SIG-M5 treated with dmso at 0.1 percent for 504 hours (cell line): Measurements from ENCODE around the gene CYP3A4.
"Not testable (repeated sequence)": the region's sequence is repeated elsewhere in the genome, so short reads cannot be mapped to it uniquely, and the experiment has no call there.

Experiments used
- DNase-seq: peaks from one replicate; lab custom pipeline; 2025; ENCODE audit not compliant: unreplicated experiment; lab: John Stamatoyannopoulos, UW

Gene CYP3A4

DNA sequence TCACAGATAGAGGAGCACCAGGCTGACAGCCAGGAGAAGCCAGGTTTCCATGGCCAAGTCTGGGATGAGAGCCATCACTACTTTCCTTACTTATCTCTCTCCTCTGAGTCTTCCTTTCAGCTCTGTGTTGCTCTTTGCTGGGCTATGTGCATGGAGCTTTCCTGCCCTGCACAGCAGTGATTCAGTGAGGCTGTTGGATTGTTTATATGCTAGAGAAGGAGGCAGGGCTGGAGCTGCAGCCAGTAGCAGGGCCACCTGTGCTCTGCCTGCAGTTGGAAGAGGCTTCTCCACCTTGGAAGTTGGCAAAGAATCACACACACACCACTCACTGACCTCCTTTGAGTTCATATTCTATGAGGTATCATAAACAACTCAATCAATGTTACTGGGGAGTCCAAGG is at the start of gene CYP3A4:
Gene CYP3A4, minus strand, starts transcription at position 178 of the 400 bp plus-strand sequence. Its CDS starts 103 bp downstream, at position 75.
- no peak for DNase-seq

DNA sequence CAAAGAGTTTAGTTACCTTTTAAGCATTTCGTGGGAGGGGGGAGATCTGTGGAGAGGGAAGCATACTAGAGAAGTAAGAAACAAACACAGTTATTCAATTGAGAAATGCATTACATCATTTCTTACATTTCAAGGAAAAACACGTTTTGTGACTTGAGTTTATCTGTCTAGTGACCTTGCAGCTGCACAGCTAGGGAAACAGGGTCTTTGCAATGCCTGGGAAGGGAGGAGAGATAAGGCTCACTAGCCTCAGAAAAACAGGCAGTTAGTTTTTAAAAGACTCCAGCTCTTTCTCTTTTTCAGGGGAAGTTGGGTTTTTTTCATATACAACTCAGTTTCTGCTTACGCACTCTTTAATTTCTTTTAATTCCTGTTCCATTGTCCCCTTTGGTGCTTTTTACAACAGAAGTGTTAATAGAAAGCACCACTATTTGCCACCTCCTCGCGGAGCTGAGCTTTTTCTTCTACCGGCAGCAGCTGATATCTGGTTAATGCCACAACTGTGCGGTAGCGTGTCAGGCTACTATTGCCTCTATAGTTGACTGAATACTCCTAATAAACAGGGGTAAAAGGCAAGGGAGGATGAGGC is 49.4 kb upstream of the CYP3A4 start:
- no peak for DNase-seq

DNA sequence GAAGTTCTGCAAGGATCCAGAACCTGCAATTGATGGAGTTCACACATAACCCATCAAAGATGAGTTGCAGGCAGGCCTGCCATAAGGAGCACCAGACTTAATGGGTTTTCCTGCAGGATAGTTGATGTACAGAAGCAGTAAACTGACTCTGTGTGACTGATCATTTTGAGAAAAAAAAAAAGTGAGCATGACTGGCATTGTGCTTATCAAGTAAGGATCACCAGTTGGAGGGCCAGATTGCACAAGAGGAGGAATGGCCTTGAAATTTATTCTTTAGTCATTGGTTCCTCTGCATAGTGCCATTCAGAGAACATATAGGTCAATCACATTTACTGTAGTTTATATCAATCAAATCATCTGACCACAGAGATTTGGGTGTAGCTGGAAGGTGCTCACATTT is 47.6 kb upstream of the CYP3A4 start:
- no peak for DNase-seq

DNA sequence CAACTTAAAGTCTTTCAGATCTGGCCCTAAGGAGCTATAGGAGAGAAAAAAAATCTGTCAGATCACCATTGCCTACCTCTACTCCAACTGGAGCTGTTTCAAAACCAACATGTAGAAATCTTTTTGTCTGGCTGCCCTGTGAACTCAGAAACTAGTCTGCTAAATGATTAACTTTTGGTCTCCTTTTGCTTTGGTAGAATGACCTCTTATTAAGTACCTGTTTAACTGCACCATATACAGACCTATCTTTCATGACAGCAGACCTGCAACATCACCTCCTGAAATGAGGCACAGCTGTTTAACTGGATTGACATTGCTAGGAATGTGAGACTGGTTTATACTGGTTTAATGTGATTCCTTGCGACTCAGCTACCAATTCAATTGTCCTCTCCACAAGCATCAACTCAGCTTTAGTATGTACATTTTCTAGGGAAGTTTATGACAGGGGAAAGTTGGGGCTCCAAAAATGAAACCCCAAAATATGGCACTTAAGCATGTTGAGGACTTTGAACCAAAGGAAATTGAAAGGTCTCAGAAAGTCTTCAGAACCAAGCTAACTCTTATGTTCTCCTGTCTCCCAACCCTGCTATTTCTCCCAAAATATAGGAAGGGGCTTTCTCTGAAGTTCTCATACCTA is 45.7 kb upstream of the CYP3A4 start:
- no peak for DNase-seq

DNA sequence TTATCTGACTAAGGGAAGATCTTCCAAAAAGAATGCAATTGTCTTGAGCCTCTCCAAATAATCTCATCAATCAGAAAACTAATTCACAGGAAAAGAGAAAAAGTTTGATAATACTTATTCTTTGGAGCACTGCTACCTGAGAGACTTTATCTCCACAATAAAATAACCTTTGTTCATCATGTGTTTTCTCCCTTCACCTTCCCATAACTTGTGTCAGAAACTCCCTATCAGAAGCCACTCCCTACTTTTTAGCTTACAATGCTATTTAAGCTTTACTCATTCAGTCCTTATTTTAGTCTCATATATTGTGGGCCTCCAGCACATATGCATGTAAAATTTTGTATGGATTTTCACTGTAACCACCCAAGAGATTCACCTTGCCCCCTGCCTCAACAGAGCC is 44.8 kb upstream of the CYP3A4 start:
- DNase-seq = no peak

DNA sequence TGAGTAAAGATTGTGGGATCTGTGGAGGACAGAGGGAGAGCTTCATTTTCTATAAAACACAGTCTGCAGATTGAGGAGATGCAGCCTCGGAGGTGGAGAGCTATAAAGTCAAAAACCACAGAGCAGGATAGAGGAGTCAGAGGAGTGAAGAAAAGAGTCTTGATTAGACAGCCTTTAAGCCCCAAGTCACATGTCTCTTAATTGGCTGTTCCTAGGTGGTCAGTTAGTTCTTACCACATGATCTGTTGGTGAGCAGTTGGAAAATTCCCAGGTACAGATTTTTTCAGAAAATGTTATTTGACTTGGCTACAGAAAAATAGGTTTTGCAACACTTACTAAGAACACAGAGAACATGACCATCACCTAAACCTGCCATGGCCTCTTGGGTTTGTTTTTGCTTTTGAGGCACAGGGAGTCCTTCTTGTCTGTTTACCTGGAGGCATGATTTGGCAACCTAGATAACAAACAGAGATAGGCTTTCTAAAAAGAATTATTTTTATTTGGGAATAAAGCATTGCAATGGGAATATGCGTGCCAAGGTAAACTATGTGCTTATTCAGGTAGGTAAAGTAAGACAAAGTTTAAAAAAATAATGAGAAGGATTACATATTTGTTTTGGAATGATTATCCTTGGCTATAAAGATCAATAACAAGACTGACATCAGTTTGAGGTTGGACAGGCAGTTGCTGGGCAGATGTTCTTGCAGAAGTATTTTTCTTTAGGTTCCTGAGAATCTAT is 43.2 kb upstream of the CYP3A4 start:
- no peak for DNase-seq

DNA sequence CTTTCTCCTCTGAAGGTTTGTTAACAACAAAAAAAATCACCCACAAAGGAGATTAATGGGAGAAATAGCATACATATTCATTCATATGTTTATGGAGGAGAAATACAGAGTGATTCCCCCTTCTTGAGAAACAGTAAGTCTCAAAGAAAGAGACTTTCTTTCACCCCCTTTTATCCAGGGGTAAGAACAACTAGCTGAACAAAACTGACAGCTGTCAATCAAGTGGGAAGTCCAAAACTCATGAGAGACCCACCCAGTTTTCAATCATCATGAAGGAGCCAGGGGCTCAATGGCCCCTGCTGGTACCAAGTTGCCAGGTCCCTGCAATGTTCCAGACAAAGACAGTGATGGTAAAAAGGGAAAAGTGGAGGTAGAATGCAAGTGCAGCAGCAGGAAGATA is 41.9 kb upstream of the CYP3A4 start:
- no peak for DNase-seq

DNA sequence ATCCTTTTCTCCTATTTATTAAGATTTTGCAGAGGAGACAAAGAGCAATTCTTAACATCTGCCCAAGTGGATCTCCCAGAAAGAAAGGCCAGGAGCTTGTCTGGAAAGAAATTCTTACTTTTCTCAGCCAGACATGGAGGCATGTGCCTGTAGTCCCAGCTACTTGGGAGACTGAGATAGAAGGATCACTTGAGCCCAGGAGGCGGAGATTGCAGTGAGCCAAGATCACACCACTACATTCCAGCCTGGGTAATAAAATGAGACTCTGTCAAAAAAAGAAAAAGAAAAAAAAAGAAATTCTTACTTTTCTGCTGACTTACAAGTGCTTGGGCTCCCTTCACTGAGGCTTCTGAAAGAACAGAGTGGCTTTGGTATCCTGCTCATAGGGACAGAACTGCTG is 41.5 kb upstream of the CYP3A4 start:
- no peak for DNase-seq

DNA sequence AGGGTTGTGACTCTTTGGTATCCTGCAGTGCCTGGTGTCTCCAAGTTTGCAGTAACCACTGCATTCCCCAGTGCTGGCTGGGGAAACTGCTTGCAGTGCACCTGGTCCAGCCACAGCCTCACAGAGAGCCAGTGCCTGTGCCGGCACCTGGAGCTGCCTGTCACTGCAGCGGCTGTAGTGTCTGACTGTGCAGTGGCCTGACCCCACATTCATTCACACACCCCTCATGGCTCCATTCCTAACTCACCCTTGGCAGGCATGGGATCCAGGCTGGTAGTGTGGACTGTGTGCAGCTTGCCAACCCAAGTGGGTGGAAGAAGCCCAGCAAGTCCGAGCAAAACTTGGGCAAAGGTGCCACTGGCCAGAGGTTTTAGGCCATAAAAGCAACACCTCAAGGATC is 40.1 kb upstream of the CYP3A4 start:
- no peak for DNase-seq

DNA sequence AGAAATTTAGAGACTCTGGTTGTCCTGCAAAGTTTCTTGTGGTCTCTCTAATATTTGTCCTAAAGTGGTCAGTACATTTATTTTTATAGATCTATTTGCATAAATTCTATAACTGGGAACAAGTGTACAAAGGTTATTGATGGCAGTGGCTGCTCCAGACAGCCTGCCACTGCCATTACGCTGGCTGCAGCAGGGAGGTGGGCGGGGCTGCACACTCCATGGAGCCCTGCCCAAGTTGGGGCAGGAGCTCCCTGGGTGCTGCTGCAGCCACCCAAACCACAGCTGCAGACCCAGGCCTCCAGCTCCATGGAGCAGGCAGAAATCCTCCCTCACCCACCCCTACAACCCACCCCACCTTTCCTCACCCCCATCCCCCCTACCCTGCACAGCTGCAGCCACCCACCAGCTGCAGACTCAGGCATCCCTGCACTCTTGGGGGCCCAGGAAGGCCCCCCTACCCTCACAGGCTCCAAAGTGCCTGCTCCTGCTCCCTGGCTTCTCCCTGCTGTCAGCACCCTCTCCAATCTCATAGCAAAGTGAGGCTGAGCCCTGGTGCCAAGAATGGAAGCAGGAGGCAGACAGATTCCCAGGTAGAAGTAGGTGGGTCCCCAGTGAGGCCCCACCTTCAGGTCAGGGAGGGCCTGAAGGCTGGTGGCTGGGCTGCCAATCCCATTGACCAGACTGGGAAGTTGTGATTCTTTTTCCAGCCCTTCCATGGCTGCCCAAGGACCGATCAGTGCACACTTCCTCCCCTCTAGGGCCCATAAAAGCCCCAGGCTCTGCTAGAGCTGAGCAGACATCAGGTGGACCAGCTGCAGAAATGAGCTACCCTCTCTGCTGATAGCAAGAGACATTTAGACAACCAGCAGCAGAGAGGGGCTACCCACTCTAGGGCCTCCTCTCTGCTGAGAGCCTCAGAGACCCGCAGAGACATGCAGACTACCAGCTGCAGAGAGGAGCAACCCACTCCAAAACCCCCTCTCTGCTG is 39.0 kb upstream of the CYP3A4 start:
- no peak for DNase-seq

DNA sequence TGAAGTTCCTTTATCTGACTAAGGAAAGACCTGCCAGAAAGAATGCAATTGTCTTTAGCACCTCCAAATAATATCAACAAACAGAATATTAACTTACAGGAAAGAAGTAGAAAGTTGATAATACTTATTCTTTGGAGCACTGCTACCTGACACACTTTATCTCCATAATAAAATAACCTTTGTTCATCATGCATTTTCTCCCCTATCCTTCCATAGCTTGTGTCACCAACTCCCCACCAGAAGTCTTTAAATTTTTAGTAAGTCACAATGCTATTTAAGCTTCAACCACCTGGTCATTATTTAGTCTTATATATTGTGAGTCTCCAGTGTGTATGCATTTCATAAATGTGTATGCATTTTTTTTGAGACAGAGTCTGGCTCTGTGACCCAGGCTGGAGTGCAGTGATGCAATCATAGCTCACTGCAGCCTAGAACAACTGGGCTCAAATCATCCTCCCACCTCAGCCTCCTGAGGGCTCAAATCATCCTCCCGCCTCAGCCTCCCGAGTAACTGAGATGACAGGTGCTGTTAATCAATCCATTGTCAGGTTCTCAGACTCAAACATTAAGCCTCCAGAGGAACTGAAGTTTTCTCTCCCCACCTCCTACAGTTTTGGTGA is 36.5 kb upstream of the CYP3A4 start:
- DNase-seq = no peak

DNA sequence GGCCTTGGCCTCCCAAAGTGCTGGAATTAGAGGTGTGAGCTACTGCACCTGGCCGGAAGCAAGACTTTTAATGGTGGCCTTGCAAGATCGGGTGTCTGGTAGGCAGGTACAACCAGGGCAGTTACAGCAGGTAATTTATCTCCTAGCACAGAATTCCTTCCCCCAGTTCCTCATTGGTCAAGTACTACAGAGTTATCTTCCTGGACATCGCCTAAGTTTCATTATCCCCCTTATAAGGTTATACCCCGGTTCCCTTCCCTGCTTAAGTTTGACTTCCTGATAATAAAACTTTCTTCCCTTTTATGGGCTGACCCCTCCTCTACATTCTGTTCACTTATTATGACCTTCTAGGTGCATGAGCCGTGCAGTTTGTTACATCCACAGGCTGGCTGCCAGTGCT is 24.8 kb upstream of the CYP3A4 start:
- DNase-seq = no peak

DNA sequence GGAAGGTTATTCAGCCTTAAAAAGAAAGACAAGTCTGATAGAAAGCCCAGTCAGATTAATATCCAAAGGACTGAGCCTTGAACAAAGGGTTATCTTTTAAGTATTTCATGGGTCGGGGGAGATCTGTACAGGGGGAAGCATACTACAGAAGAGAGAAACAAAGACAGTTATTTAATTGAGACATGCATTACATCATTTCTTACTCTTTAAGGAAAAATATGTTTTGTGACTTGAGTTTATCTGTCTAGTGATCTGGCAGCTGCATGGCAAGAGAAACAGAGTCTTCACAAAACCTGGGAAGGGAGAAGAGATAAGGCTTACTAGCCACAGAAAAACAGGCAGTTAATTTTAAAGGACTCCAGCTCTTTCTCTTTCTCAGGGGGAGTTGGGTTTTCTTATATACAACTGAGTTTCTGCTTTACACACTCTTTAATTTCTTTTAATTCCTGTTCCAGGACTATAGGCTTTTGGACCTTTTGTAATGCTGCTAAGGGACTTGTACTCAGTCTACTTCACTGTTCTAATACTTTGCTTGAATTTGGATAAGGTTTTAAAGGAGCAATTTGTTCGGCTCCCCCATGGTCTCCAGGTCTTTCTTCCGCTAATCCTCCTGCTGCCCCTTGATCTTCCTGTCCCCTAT is 23.0 kb upstream of the CYP3A4 start:
- DNase-seq = no peak

DNA sequence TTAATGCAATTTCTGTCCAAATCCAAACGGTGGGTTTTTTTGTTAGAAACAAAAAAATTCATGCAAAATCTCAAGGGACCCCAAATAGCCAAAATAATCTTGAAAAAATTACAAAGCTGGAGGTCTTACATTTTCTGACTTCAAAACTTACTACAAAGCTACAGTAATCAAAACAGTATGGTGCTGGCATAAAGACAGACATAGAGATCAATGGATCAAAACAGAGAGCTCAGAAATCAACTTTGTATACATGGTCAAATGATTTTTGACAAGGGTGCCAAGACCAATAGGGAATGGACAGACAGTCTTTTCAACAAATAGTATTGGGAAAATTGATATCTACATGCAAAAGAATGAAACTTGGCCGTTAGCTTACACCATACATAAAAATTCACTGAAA is 21.7 kb upstream of the CYP3A4 start:
- DNase-seq = no peak

DNA sequence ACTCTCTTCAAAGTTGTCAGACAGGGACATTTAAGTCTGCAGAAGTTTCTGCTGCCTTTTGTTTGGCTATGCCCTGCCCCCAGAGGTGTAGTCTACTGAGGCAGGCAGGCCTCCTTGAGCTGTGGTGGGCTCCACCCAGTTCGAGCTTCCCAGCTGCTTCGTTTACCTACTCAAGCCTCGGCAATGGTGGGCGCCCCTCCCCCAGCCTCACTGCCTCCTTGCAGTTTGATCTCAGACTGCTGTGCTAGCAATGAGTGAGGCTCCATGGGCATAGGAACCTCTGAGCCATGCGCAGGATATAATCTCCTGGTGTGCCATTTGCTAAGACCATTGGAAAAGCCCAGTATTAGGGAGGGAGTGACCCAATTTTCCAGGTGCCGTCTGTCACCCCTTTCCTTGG is 19.1 kb upstream of the CYP3A4 start:
- DNase-seq = not testable (repeated sequence)

DNA sequence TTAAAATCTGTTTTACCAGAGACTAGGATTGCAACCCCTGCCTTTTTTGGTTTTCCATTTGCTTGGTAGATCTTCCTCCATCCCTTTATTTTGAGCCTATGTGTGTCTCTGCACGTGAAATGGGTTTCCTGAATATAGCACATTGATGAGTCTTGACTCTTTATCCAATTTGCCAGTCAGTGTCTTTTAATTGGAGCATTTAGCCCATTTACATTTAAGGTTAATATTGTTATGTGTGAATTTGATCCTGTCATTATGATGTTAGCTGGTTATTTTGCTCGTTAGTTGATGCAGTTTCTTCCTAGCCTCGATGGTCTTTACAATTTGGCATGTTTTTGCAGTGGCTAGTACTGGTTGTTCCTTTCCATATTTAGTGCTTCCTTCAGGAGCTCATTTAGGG is 17.4 kb upstream of the CYP3A4 start:
- not testable (repeated sequence) for DNase-seq

DNA sequence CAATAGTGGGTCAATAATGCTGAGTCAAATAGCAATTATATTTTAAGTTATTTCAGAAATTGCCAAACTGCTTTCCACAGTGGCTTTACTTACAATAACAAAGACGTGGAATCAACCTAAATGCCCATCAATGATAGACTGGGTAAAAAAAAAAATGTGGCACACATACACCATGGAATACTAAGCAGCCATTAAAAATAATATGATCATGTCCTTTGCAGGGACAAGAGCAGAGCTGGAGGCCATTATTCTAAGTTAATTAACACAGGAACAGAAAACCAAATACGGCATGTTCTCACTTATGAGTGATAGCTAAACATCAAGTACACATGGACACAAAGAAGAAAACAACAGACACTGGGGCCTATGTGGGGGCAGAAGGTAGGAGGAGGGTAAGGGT is 15.0 kb upstream of the CYP3A4 start:
- DNase-seq = no peak

DNA sequence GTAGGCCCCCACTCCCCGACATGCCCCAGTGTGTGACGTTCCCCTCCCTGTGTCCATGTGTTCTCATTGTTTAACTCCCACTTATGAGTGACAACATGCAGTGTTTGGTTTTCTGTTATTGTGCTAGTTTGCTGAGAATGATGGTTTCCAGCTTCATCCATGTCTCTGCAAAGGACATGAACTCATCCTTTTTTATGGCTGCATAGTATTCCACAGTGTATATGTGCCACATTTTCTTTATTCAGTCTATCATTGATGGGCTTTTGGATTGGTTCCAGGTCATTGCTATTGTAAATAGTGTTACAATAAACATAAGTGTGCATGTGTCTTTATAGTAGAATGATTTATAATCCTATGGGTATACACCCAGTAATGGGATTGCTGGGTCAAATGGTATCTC is 11.9 kb upstream of the CYP3A4 start:
- DNase-seq = not testable (repeated sequence)

DNA sequence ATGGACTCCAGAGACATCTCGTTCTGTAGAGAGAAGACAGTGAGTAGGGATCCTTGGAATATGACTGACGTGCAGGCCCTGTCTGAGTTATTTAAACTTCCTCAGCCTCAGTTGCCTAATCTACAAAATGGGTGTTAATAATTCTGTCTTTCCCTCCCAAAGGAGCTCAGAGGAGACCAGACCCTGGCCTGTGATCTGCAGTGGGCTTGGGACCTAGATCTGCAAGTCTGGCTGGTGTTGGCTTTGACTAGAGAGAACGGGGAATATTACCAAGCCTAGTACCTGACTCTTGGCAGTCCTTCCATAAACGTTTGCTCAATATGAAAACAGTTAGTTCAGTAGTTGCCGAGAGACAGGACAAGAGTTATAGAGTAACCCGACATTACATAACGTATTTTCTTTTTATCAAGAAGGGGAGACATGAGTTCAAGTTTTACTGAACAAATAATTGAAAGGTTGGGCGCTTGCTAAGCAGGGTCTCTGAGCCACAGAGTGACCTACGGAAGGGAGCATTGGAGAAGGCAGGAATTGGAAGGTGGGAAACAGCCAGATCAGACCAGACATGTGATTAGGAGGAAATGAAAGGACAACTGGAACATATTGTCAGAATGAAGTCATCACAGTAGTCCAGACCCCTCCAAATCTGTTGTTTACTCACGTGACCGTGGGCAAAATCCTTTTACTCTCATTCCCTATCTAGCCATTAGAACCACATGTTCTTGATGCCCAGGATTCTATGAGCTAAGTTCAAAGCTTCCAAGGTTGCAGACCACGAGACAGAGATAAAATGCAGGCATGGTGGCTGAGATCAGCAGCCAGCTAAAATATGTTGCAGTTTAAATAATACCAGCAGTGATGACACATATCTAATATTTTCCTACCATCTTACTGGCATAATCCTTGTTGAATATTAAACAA is 10.9 kb upstream of the CYP3A4 start:
- no peak for DNase-seq
